Gastroesophageal sphincter (tissue), 4 donors: ENCODE data around the gene MAN2B1. TPM values are rescaled to one million over a fixed set of nuclear protein-coding genes. Genes with fewer than 3 reads are reported as not detected.
"Not testable (repeated sequence)": the region's sequence is repeated elsewhere in the genome, so short reads cannot be mapped to it uniquely, and the experiment has no call there.

ENCODE experiments used
- ATAC-seq: fragments of 150-250 bp; one replicate; pipeline ENCODE4 v1.9.1; 2016; ENCODE audit warnings: mild to moderate bottlenecking, moderate library complexity
- H3K27ac ChIP-seq, 4 donors: fragments of 200-600 bp; sonication (generic) in 3 of 4; 1 replicate in 3 of 4; 2 replicates in 1 of 4; pipeline ENCODE4 v1.5.1; 2016 to 2019
- H3K27me3 ChIP-seq: fragments of 200-600 bp; sonication (generic); one replicate; pipeline ENCODE4 v1.5.1; 2019
- H3K36me3 ChIP-seq, 2 donors: fragments of 200-600 bp; sonication (generic); one replicate each; pipeline ENCODE4 v1.5.1; 2019; ENCODE audit warnings: control low read depth in 1 of 2
- H3K4me1 ChIP-seq, 3 donors: fragments of 200-600 bp; sonication (generic); 1 replicate in 2 of 3; 2 replicates in 1 of 3; pipeline ENCODE4 v1.5.1; 2016 to 2019; ENCODE audit warnings: control low read depth in 2 of 3
- H3K4me3 ChIP-seq, 2 donors: fragments of 200-600 bp; sonication (generic); one replicate each; pipeline ENCODE4 v1.5.1; 2019; ENCODE audit warnings: mild to moderate bottlenecking in 1 of 2, moderate library complexity in 1 of 2
- H3K9me3 ChIP-seq, 3 donors: fragments of 200-600 bp; sonication (generic); one replicate each; pipeline ENCODE4 v1.5.1; 2017 to 2019; ENCODE audit warnings: control low read depth in 2 of 3
- CTCF ChIP-seq, 4 experiments: fragments of 200-600 bp in 2 of 4; fragments of 450-650 bp in 2 of 4; sonication (generic) in 1 of 4; IDR thresholded peaks; one replicate each; pipeline ENCODE4 v1.5.1; 2017 to 2019; ENCODE audit warnings: antibody characterized with exemption in 4 of 4, mild to moderate bottlenecking in 2 of 4, moderate library complexity in 2 of 4
- EP300 ChIP-seq: sonication (generic); formaldehyde crosslinking; IDR thresholded peaks from one replicate; pipeline ENCODE4 v1.6.1; 2017; ENCODE audit warnings: antibody characterized with exemption, mild to moderate bottlenecking
- POLR2A ChIP-seq, 2 donors: fragments of 450-650 bp; IDR thresholded peaks; one replicate each; pipeline ENCODE4 v1.6.1; 2017; ENCODE audit warnings: antibody characterized with exemption in 2 of 2, mild to moderate bottlenecking in 2 of 2, moderate library complexity in 1 of 2
- POLR2AphosphoS5 ChIP-seq: sonication (generic); formaldehyde crosslinking; IDR thresholded peaks from one replicate; pipeline ENCODE4 v1.6.1; 2017; ENCODE audit warnings: antibody characterized with exemption
- WGBS, 2 donors: methylation state at CpG; one replicate each; pipeline ENCODE4 v1.1.5; 2018; ENCODE audit warnings: low coverage in 1 of 2; 5-methylcytosine and 5-hydroxymethylcytosine counted together
- total RNA-seq, 4 donors: library from RNA; depleted of rRNA; stranded (reverse); fragments of >200 nt; gene quantifications; one replicate each; pipeline ENCODE4 v1.1.0, GENCODE V29; 2016

Gene MAN2B1
- total RNA-seq, 4 donors from 2014 or later, result 61.3 to 98.1 (median 70.8) TPM

DNA sequence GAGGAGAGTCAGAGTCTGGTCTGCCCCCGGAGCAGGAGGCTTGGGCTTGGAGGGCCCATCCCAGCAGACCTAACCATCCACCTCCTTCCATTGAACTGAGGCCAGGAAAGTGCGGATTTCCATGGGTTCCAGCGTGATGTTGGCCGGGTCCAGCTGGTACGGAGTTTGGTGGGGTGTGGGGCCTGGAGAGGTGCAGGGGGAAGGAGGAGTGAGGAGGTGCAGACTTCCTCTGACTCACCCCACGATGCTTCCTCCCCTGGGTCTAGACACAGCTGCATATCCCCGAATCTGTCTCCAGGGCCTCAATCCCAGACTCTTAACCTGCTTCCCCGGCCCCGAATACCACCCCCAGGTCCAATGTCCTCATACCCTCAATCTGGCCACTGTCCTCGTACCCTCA is 20.0 kb downstream of the MAN2B1 start:
- no peak for ATAC-seq
- no peaks in the 10 kb centered on the region for H3K9me3 ChIP-seq
- peaks cover 0 to 19% (median 10%) of the 10 kb centered on the region in 3 donors for H3K4me1 ChIP-seq
- WGBS, 2 donors, result 80 to 84% methylated on average over 3 to 4 of the region's 10 CpGs
- H3K4me3 ChIP-seq, result no peak overlapping the region
- H3K27me3 ChIP-seq, result no peaks in the 10 kb centered on the region
- TF ChIP-seq POLR2A (IDR thresholded peaks at IDR 0.05) (no peak), EP300 (no peak), CTCF (IDR thresholded peaks at IDR 0.05) (no peak), POLR2AphosphoS5 (no peak)
- no peak overlapping the region for H3K27ac ChIP-seq
- peaks cover 0 to 6% of the 10 kb centered on the region in 2 donors for H3K36me3 ChIP-seq

GRCh38 chr19:12643716-12644115 is 22.8 kb downstream of the MAN2B1 start:
- not testable (repeated sequence) for H3K36me3 ChIP-seq, H3K9me3 ChIP-seq, H3K4me3 ChIP-seq, H3K27me3 ChIP-seq, H3K27ac ChIP-seq, ATAC-seq
- H3K4me1 ChIP-seq, result peaks cover 0 to 29% (median 20%) of the 10 kb centered on the region in 3 donors
- WGBS, 2 donors, result 93% methylated on average over 2 of the region's 14 CpGs; no CpG with 5 or more reads in 1 of the 2 donors

DNA sequence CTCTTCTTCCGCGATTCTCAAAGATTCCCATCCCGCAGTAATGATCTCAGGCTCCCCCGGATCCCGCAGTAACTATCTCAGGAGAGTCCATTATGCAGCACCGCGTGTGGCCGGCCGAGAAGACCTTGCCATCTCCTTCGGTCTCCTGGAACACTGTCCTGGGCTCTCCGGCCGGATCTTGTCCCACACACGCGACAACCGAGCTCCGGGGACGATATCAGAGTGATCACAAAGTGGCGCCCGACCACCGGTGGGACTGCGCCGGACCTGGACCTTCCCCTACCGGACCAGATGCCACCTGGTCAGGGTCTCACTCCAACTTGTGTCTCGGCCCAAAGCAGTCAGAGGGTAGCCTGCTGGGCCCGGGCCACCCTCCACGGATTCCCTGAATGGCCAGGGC is 24.0 kb downstream of the MAN2B1 start:
- no peaks in the 10 kb centered on the region for H3K36me3 ChIP-seq
- H3K4me3 ChIP-seq, result no peak overlapping the region
- H3K27me3 ChIP-seq, result no peaks in the 10 kb centered on the region
- WGBS, 2 donors, result no CpG with 5 or more reads among the region's 26 CpGs
- TF ChIP-seq EP300, result no peak
- no peak for TF ChIP-seq CTCF (IDR thresholded peaks at IDR 0.05)
- no peak for TF ChIP-seq POLR2AphosphoS5
- H3K27ac ChIP-seq, result no peak overlapping the region
- no peaks in the 10 kb centered on the region for H3K9me3 ChIP-seq
- peaks cover 0 to 17% (median 10%) of the 10 kb centered on the region in 3 donors for H3K4me1 ChIP-seq
- no peak for ATAC-seq

DNA sequence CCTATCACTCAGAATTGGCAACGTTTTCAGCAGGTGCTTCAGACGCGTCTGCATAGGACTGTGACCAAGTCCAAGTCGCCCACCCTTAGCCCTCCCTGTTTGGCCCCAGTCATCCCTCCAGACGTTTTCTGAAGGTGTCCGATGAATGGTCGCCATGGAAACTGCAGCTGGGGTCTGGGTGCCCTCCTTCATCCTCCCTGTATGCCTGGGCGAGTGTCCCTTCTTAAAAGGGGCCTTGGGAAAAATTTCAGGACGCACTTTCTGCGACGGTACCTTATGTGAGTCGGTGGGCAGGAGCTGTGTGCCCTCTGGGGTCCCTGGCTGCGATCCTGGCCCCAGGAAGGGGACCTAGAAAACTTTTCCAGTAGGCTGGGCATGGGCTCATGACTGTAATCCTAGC is 25.1 kb downstream of the MAN2B1 start:
- no peaks in the 10 kb centered on the region for H3K27me3 ChIP-seq
- H3K27ac ChIP-seq, result no peak overlapping the region
- H3K36me3 ChIP-seq, result no peaks in the 10 kb centered on the region
- no peaks in the 10 kb centered on the region for H3K9me3 ChIP-seq
- H3K4me1 ChIP-seq, result peaks cover 0 to 13% (median 10%) of the 10 kb centered on the region in 3 donors
- no peak overlapping the region for H3K4me3 ChIP-seq
- no peak for ATAC-seq
- TF ChIP-seq POLR2AphosphoS5, result no peak
- no peak for TF ChIP-seq POLR2A (IDR thresholded peaks at IDR 0.05)
- TF ChIP-seq CTCF (IDR thresholded peaks at IDR 0.05), result no peak
- no peak for TF ChIP-seq EP300
- WGBS, 2 donors, result 34 to 57% methylated on average over 5 of the region's 13 CpGs

DNA sequence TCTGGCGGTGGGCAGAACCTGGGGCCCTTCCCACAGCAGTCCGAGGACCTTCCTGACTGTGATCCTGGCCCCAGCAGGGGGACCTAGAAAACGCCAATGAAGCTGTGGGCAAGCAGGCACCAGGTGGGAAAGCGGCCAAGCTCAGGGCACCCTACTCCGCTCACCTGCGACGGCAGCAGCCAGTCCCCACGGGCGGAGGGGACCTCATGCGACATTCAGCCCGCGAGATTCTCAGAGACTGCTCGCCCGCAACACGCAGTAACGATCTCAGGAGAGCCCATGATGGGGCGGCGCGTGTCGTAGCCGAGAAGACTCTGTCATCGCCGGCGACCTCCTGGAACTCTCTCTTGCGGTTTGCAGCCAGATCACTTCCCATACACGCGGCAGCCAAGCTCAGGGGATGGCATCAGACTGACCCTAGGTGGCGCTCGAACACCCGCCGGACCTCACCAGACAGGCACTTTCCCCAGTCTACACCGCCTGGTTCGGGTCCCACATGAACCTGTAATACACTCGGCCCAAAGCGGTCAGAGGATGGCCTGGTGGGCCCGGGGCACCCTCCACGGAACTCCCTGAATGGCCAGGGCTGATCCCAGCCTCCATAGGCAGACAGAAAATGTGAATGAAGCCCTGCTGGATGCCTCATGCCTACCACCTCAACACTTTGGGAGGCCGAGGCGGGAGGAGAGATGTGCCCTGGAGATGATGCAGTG is 26.5 kb downstream of the MAN2B1 start:
- ATAC-seq, result peak; percentile 92

More for the DNA sequence above, 26.5 kb downstream of the MAN2B1 start:
- no peaks in the 10 kb centered on the region for H3K27me3 ChIP-seq
- H3K4me3 ChIP-seq, result peak overlapping the region in 1 of 2 donors; percentile 36
- TF ChIP-seq CTCF (IDR thresholded peaks at IDR 0.05) (peak in 3 of 4 experiments; percentile 72 to 86 (median 74)), EP300 (no peak)
- peak overlapping the region in 1 of 4 donors; percentile 7 for H3K27ac ChIP-seq
- H3K9me3 ChIP-seq, result no peaks in the 10 kb centered on the region
- WGBS, 2 donors, result 0% methylated on average over 5 of the region's 39 CpGs; no CpG with 5 or more reads in 1 of the 2 donors
- H3K4me1 ChIP-seq, result peaks cover 0 to 13% (median 10%) of the 10 kb centered on the region in 3 donors
- H3K36me3 ChIP-seq, result no peaks in the 10 kb centered on the region
